Stimulated activated CD4-positive, alpha-beta T cell treated with anti-CD3 and anti-CD28 coated beads, Interleukin-4, amount 100 ng/mL, for 48 hours (primary cell): ENCODE results near the gene OR13F1.
"Not testable (repeated sequence)": the region's sequence is repeated elsewhere in the genome, so short reads cannot be mapped to it uniquely, and the experiment has no call there.

ENCODE experiments used
- DNase-seq, 2 donors: peaks; one replicate each; pipeline ENCODE4 v3.0.0-alpha.2; 2020; ENCODE audit warnings: low read depth in 2 of 2

The OR13F1 gene, protein sequence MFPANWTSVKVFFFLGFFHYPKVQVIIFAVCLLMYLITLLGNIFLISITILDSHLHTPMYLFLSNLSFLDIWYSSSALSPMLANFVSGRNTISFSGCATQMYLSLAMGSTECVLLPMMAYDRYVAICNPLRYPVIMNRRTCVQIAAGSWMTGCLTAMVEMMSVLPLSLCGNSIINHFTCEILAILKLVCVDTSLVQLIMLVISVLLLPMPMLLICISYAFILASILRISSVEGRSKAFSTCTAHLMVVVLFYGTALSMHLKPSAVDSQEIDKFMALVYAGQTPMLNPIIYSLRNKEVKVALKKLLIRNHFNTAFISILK

DNA sequence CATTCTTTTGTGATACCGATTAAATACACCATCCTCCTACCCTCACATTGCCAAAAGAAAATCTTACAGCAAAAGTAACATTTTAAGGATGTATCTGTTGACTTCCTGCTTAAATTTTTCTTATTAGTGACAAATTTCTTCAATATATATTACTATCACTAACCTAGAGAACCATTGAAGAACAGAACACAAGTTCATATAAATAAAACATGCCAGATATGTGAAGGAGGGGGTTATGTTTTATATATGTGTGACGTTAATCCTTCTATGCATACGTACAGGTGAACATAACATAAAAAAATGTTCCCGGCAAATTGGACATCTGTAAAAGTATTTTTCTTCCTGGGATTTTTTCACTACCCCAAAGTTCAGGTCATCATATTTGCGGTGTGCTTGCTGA lies at the start of gene OR13F1:
TSS of gene OR13F1 (plus strand) at position 301 of the 400 bp plus-strand sequence. CDS start at position 301, 0 bp downstream.
- no peak for DNase-seq

DNA sequence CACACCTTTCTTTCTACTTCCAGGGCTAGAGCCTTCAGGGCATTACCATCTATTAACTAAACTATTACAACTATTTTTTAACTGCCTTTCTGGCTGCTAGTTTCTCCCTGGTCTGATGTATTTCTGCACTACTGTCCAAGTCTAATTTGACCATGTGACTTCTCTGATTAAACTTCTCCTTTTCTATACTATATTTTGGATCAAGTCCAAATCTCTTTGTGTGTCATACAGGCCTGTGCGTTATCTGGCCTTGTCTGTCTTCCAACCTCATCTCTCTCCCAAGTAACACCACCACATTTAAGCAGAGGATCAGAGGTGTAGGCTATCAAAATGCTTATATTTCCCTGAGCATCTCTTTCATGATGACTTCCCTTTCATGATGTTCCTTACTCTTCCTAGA lies 47.2 kb upstream of the OR13F1 start:
- DNase-seq = no peak

DNA sequence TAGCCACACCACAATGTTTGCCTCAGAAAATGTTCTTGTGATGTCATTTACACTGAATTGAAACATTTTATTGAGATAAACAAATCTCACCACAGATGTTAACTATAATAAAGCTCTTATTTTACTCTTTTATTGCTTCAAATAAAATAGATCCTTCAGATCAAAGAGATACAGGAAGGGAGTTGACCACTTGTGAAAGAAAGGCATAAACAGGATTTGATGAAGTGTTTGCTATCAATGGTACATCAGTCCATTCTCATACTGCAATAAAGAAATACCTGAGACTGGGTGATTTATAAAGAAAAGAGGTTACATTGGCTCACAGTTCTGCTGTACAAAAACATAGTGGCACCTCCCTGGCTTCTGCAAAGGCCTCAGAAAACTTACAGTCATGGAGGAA lies 40.2 kb upstream of the OR13F1 start:
- DNase-seq = no peak

DNA sequence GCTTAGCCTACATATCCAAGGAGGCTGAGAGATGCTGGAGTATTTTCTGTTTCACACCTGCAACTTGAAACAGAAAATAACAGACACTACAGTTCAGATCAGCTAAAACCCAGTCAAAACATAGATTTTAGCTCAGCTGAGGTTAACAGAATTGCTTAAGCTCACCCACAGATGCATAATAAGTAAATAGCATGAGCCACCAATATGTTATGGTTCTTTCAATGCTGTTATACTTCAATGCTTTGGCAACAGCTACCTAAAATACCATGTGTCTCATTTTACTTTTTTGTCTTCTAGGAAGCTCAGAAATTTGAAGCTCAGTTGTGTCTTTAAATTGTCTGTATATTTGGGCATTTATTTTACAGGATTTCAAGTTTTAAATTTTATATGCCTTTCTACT lies 35.8 kb upstream of the OR13F1 start:
- no peak for DNase-seq

DNA sequence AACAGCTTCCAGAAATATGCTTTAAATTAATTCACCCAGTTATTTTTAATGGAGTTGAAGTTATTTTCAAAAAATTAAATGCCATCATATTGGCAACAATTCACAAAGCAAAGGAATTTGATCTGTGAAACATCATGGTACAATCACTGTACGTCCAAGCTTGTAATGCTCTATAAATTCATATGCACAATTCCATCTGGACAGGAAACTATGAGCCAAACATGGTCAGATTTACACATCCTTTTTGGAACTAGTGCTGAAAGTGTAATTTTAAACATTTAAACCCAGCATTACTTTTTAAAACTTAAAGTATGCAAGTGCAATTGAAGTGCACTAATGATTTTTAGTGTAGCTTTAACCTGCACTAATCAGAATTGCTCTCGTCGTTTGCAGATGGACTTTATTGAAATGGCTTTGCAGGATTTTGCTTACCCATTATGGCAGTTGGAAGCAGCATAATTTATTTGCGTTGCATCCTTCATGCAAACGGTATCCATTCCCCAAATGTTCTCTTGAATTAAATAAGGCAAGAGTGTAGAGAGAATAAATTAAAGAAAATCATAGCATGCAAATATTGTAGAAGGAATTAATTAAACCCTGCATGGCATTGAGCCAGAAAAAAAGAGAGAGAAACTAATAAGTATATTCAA lies 21.0 kb upstream of the OR13F1 start:
- DNase-seq = no peak

DNA sequence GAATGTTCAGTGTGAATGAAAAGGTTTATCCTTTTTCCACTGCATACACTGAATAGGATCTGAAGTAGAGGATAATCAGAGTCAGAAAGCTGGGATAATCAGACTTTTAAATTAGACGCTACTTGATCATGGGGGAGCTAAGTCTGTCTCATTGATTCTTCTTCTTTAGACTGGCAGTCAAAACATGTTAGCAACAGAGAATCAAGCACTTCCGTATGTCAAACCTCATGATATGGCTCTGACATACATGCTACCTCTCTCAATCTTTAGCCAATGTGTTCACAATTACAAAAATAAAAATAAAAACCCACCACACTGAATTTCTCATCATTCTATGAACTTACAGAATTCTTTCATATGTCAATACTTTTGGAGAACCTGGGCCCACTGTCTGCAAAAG lies 19.0 kb upstream of the OR13F1 start:
- DNase-seq = no peak

DNA sequence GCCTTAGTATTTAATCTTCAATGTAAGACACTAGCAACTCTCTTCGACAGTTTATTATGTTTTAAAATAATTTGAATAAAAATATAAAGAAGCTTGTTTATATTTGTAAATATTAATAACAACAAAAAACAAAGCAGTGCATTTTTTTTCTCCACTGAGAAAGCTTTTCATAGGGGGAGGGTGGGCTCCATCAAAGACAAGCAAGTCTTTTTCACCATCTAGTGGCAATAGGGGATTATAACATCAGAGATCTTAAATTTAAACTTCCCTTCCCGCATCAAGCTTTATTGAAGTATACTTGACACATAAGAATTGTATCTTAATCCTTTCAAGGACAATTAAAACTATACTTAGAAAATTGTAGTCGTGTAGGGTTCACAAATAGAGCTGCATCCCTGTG lies 9.3 kb upstream of the OR13F1 start:
- DNase-seq = no peak

DNA sequence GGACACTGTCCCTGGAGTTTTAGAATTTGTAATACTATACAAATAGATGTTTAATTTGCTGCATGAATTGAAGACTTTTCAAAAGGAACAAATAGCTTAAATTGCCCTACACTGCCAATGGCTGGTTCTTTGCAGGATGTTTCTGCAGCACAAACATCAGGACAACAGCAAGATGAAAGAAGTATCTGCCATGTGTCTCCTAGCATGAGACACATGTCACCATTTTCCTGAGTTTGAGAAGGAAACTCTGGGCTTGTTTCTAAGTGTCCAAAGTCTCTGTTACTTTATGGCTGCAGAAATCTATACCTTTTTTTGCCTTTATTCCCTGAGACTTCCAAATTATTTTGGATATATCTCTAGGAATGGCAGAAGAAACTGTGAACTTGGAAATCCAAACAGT lies 623 bp upstream of the OR13F1 start:
- no peak for DNase-seq

DNA sequence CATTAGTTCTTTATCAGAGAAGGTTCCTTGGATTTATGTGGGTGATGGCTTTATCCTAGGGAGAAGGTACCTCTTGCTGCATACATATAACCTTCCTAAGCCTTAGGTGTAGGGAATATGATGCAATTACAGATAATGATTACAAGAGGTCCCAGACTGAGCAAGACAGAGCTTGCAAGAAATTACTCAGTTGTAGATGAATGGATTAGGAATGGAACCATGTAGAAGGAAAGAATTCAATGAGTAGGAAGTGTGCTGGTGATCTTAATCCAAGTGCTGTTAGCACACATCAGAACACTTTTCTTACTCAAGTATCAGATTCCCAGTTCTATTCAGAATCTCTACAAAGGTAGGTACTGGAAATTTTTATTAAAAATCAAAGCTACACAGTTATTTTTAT lies 2.5 kb downstream of the OR13F1 start:
- no peak for DNase-seq

DNA sequence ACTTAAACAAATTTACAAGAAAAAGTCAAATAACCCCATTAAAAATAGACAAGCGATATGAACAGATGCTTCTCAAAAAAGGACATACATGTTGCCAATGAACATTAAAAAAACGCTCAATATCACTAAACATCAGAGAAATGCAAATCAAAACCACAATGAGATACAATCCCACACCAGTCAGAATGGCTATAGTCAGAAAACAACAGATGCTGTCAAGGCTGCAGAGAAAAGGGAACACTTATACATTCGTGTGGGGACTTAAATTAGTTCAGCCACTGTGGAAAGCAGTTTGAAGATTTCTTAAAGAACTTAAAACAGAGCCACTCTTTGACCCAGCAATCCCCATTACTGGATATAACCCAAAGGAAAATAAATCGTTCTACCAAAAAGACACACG lies 10.8 kb downstream of the OR13F1 start:
- DNase-seq = no peak

DNA sequence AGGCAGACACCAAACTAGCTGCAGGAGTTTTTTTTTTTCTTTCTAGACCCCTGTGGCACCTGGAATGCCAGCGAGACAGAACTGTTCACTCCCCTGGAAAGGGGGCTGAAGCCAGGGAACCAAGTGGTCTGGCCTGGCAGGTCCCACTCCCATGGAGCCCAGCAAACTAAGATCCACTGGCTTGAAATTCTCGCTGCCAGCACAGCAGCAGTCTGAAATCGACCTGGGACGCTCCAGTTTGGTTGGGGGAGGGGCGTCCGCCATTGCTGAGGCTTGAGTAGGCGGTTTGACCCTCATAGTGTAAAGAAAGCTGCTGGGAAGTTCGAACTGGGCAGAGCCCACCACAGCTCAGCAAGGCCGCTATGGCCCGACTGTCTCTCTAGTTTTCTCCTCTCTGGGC lies 16.2 kb downstream of the OR13F1 start:
- not testable (repeated sequence) for DNase-seq

DNA sequence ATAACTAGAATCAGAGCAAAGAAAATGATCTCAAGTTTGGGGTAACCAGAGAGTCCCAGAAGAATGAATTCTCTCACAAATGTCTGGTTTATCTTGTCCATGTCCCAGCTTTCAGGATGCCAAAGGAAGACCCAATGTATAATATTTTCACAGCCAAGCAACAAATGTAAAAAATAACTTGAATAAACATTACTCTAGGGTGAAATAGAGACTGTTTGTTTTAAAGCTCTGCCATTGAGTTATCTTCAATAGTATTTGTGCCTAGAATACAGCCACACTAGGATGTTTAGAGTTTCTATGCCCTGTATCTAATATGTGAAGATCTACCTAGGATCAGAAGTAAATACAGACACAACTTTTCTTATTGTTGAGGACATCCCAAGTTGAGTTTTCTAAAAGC lies 23.0 kb downstream of the OR13F1 start, which contains the start of gene OR13C4:
TSS of gene OR13C4 (minus strand) at position 101 of the 400 bp plus-strand sequence. CDS start at position 101, 0 bp downstream.
- DNase-seq = no peak

DNA sequence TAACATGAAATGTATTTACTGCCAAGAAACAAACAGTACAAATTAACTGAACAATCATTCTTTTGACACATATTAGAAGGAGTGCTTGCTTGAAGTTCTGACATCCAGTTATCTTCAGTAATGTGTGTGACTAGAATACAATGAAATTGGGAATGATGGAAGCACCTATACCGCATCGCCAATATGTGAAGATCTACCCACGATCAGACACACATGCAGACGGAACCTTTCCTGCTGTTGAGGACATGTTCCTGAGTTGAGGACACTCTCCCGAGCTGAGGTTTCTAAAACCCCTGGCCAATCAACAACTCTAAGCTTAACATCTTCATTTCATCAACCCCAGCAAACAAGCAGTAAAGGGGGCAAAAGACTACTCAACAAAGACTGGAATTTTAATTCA lies 32.7 kb downstream of the OR13F1 start, which contains the start of gene OR13C3:
TSS of gene OR13C3 (minus strand) at position 101 of the 400 bp plus-strand sequence. CDS start 133 bp downstream, outside the sequence.
- DNase-seq = no peak

DNA sequence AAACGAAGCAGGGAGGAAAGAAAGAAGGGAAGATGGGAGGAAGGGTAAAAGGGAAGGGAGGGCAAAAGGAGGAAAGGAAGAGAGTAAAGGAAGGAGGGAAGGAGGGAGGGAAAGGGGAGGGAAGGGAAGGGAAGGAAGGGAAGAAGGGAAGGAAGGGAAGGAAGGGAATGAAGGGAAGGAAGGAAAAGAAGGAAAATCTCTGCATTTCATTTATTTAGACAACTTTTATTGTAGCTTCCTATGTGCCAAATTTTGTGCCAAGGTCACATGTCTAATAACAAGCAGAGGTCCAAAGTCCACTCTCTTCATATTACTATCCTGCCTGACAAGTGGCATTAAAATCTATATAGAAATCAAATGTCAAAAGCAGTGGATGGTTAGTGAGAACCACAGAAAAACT lies 35.2 kb downstream of the OR13F1 start:
- DNase-seq = no peak

DNA sequence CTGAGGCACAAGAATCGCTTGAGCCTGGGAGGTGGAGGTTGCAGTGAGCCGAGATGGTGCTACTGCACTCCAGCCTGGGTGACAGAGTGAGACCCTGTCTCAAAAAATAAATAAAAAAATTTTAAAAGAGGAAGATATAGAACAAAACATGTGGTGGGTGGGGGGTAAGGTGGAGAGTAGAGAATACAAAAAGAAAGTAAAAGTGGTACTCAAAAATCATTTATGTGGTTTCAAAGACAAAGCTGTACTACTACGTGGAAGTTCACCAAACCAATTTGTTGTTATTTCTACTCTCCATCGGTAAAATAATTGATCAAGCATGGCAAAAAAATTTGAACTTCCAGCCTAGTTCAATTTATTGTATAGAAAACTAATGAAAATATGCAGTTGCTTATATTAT lies 40.6 kb downstream of the OR13F1 start:
- DNase-seq = no peak

DNA sequence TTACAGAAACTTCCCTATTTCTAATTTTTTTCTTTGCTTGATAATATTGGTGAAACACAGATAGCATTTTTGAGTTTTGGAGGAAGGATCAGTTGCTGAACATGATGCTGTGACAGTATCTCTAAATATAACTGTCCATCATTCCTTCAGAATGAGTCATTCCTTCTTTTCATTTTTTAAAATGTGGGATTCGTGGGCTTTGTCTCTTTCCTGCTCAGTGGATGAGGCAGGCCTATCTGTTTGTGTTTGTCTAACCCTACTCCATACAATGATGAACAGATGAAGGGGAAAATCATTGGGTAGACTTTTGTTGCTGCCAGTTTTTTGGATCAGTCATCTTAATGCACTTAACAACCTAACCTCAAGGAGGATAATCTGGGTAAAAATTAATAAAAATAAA lies 49.2 kb downstream of the OR13F1 start:
- no peak for DNase-seq
